Measurements from ENCODE around the gene SFPQ. TPM values are rescaled to one million over a fixed set of nuclear protein-coding genes. Genes with fewer than 3 reads are reported as not detected.

The SFPQ gene
- total RNA-seq, 1 experiment from 2014 or later = 354 TPM

GRCh38 chr1:35231287-35231686 lies 38.3 kb upstream of the SFPQ start:
- H3K4me1 Mint-ChIP-seq = no peaks in the 10 kb centered on the region
- no peak overlapping the region for H3K27ac Mint-ChIP-seq
- no peaks in the 10 kb centered on the region for H3K27me3 Mint-ChIP-seq (ENCODE audit: low read depth)
- ChIA-PET POLR2A (no interaction called here), CTCF (interaction anchor here (1.5 kb wide), 1 partner anchor 29 kb away, joined by 4 read pairs; no protein-coding TSS in a partner anchor)
- H3K4me3 Mint-ChIP-seq = no peak overlapping the region
- H3K9me3 Mint-ChIP-seq = peaks cover 5% of the 10 kb centered on the region; the same call in 1 of the 2 replicates
- ATAC-seq = no peak
- H3K36me3 Mint-ChIP-seq = no peaks in the 10 kb centered on the region
- DNase-seq (ENCODE audit: low spot score) = no peak
- TF ChIP-seq NFYB (CRISPR knock-in tag; conservative IDR thresholded peaks at IDR 0.05; ENCODE audit: low read depth) (no peak), ETV6 (CRISPR knock-in tag; IDR thresholded peaks at IDR 0.05) (no peak), FOXP4 (CRISPR knock-in tag; IDR thresholded peaks at IDR 0.05) (no peak), ZBTB21 (CRISPR knock-in tag; IDR thresholded peaks at IDR 0.05; ENCODE audit: borderline replicate concordance) (no peak), SP1 (CRISPR knock-in tag; conservative IDR thresholded peaks at IDR 0.05) (no peak), ZNF396 (CRISPR knock-in tag; IDR thresholded peaks at IDR 0.05; ENCODE audit: borderline replicate concordance) (no peak), PRRX2 (CRISPR knock-in tag; IDR thresholded peaks at IDR 0.05) (no peak), E2F4 (CRISPR knock-in tag; IDR thresholded peaks at IDR 0.05; ENCODE audit: borderline replicate concordance, low read depth) (no peak), CBFB (CRISPR knock-in tag; IDR thresholded peaks at IDR 0.05; ENCODE audit: low read depth) (no peak)
- TF ChIP-seq, protein P1, sequence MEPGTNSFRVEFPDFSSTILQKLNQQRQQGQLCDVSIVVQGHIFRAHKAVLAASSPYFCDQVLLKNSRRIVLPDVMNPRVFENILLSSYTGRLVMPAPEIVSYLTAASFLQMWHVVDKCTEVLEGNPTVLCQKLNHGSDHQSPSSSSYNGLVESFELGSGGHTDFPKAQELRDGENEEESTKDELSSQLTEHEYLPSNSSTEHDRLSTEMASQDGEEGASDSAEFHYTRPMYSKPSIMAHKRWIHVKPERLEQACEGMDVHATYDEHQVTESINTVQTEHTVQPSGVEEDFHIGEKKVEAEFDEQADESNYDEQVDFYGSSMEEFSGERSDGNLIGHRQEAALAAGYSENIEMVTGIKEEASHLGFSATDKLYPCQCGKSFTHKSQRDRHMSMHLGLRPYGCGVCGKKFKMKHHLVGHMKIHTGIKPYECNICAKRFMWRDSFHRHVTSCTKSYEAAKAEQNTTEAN (CRISPR knock-in tag; IDR thresholded peaks at IDR 0.05) = no peak

GRCh38 chr1:35229587-35230360 lies 36.8 kb upstream of the SFPQ start:
- CTCF ChIA-PET = no interaction called here
- peaks cover 5% of the 10 kb centered on the region; the same call in 1 of the 2 replicates for H3K9me3 Mint-ChIP-seq
- H3K27ac Mint-ChIP-seq = no peak overlapping the region
- H3K36me3 Mint-ChIP-seq = no peaks in the 10 kb centered on the region
- POLR2A ChIA-PET = no interaction called here
- ATAC-seq (no peak), DNase-seq (ENCODE audit: low spot score) (no peak)
- no peaks in the 10 kb centered on the region for H3K27me3 Mint-ChIP-seq (ENCODE audit: low read depth)
- H3K4me1 Mint-ChIP-seq = no peaks in the 10 kb centered on the region
- H3K4me3 Mint-ChIP-seq = no peak overlapping the region
- TF ChIP-seq, protein P2, sequence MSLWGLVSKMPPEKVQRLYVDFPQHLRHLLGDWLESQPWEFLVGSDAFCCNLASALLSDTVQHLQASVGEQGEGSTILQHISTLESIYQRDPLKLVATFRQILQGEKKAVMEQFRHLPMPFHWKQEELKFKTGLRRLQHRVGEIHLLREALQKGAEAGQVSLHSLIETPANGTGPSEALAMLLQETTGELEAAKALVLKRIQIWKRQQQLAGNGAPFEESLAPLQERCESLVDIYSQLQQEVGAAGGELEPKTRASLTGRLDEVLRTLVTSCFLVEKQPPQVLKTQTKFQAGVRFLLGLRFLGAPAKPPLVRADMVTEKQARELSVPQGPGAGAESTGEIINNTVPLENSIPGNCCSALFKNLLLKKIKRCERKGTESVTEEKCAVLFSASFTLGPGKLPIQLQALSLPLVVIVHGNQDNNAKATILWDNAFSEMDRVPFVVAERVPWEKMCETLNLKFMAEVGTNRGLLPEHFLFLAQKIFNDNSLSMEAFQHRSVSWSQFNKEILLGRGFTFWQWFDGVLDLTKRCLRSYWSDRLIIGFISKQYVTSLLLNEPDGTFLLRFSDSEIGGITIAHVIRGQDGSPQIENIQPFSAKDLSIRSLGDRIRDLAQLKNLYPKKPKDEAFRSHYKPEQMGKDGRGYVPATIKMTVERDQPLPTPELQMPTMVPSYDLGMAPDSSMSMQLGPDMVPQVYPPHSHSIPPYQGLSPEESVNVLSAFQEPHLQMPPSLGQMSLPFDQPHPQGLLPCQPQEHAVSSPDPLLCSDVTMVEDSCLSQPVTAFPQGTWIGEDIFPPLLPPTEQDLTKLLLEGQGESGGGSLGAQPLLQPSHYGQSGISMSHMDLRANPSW (CRISPR knock-in tag; conservative IDR thresholded peaks at IDR 0.05; ENCODE audit: low read depth) = no peak
- TF ChIP-seq, protein P3, sequence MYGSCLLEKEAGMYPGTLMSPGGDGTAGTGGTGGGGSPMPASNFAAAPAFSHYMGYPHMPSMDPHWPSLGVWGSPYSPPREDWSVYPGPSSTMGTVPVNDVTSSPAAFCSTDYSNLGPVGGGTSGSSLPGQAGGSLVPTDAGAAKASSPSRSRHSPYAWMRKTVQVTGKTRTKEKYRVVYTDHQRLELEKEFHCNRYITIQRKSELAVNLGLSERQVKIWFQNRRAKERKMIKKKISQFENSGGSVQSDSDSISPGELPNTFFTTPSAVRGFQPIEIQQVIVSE (CRISPR knock-in tag; IDR thresholded peaks at IDR 0.05; ENCODE audit: borderline replicate concordance) = no peak
- no peak for TF ChIP-seq E2F1 (CRISPR knock-in tag; IDR thresholded peaks at IDR 0.05)
- no peak for TF ChIP-seq ZNF121 (CRISPR knock-in tag; IDR thresholded peaks at IDR 0.05)
- no peak for TF ChIP-seq ZNF317 (CRISPR knock-in tag; IDR thresholded peaks at IDR 0.05; ENCODE audit: borderline replicate concordance, low read depth)
- no peak for TF ChIP-seq OVOL2 (CRISPR knock-in tag; IDR thresholded peaks at IDR 0.05; ENCODE audit: borderline replicate concordance)
- TF ChIP-seq FOXJ3 (CRISPR knock-in tag; IDR thresholded peaks at IDR 0.05; ENCODE audit: borderline replicate concordance) = no peak
- TF ChIP-seq JAZF1 (CRISPR knock-in tag; IDR thresholded peaks at IDR 0.05) = no peak
- TF ChIP-seq AR (CRISPR knock-in tag; IDR thresholded peaks at IDR 0.05) = no peak
- TF ChIP-seq CREM (CRISPR knock-in tag; IDR thresholded peaks at IDR 0.05) = no peak
